Uterus (tissue), 2 donors: ENCODE measurements around the gene ST6GALNAC3.

Experiments used
- POLR2A ChIP-seq, 2 donors: fragments of 450-650 bp; IDR thresholded peaks; one replicate each; pipeline ENCODE4 v1.6.1; 2016; ENCODE audit warnings: antibody characterized with exemption in 2 of 2, mild to moderate bottlenecking in 1 of 2, moderate library complexity in 1 of 2
- TF ChIP-seq, protein P1 (sequence below), 4 experiments: fragments of 200-600 bp in 2 of 4; fragments of 450-650 bp in 2 of 4; sonication (generic) in 2 of 4; IDR thresholded peaks; one replicate each; pipeline ENCODE4 v1.5.1; 2016 to 2019; ENCODE audit warnings: antibody characterized with exemption in 4 of 4, mild to moderate bottlenecking in 2 of 4, moderate library complexity in 1 of 4

DNA sequence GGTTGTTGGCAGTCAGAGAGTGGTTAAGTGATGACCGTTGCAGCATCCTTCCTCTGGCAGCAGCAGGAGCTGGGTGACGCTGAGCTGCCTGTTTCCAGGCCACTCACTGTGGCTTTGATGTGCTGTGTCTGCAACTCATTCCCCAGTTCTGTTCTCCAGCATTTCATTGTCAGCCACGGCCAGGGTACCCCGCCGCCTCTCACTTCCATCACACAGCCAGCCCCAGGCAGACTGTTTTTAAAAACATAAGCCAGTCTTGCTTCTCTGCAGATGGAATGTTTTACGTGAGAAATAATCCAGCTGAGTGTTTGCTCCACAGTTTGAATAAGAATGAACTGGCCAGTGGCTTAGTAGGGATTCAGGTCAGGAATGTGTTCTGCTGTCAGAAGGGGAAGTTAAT is 21.5 kb upstream of the ST6GALNAC3 start:
- TF ChIP-seq, protein P1, sequence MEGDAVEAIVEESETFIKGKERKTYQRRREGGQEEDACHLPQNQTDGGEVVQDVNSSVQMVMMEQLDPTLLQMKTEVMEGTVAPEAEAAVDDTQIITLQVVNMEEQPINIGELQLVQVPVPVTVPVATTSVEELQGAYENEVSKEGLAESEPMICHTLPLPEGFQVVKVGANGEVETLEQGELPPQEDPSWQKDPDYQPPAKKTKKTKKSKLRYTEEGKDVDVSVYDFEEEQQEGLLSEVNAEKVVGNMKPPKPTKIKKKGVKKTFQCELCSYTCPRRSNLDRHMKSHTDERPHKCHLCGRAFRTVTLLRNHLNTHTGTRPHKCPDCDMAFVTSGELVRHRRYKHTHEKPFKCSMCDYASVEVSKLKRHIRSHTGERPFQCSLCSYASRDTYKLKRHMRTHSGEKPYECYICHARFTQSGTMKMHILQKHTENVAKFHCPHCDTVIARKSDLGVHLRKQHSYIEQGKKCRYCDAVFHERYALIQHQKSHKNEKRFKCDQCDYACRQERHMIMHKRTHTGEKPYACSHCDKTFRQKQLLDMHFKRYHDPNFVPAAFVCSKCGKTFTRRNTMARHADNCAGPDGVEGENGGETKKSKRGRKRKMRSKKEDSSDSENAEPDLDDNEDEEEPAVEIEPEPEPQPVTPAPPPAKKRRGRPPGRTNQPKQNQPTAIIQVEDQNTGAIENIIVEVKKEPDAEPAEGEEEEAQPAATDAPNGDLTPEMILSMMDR (IDR thresholded peaks at IDR 0.05) = no peak
- no peak for TF ChIP-seq POLR2A (IDR thresholded peaks at IDR 0.05)
